RWPE1 (cell line): ENCODE results near the gene DHX40.

Experiments used
- CTCF ChIA-PET: fragments of 350-600 bp; sonication (Branson Sonifier 250); formaldehyde crosslinking; extraction: SDS; loops from one replicate; lab custom pipeline; 2021; lab: Yijun Ruan, JAX
- POLR2A ChIA-PET: fragments of 400-600 bp; formaldehyde crosslinking; extraction: SDS; loops from one replicate; lab custom pipeline; 2020; ENCODE audit warnings: antibody characterized with exemption; ENCODE audit not compliant: low non-redundant PET; lab: Yijun Ruan, JAX
- DNase-seq: peaks from one replicate; pipeline ENCODE4 v3.0.0; 2012; ENCODE audit warnings: low spot score
- H3K27ac ChIP-seq: fragments of 450-650 bp; 2 replicates; pipeline ENCODE4 v1.5.1; 2017
- CTCF ChIP-seq: fragments of 450-650 bp; conservative IDR thresholded peaks from 2 replicates; pipeline ENCODE4 v1.5.1; 2017; ENCODE audit warnings: low read depth, mild to moderate bottlenecking

Gene DHX40

GRCh38 chr17:59623151-59623550 is 57.7 kb downstream of the DHX40 start:
- no peak overlapping the region for H3K27ac ChIP-seq
- POLR2A ChIA-PET, result no interaction called here
- TF ChIP-seq CTCF, result no peak
- DNase-seq, result no peak
- CTCF ChIA-PET, result no interaction called here

- TF ChIP-seq CTCF, result no peak
- ChIA-PET POLR2A (no interaction called here), CTCF (interaction anchor here (0.5 to 0.6 kb wide), 2 partner anchors 104 to 148 kb away, joined by 4 to 7 read pairs; no protein-coding TSS in a partner anchor)
- H3K27ac ChIP-seq, result no peak overlapping the region
- DNase-seq, result no peak
Observed at GRCh38 chr17:59626756-59627155, 61.3 kb downstream of the DHX40 start.

- no peak overlapping the region for H3K27ac ChIP-seq
- DNase-seq, result no peak
- TF ChIP-seq CTCF, result no peak
- ChIA-PET POLR2A (no interaction called here), CTCF (no interaction called here)
Observed at GRCh38 chr17:59627274-59627673, 61.9 kb downstream of the DHX40 start.

GRCh38 chr17:59627770-59628171 is 62.4 kb downstream of the DHX40 start:
- no peak for TF ChIP-seq CTCF
- ChIA-PET POLR2A (no interaction called here), CTCF (no interaction called here)
- no peak overlapping the region for H3K27ac ChIP-seq
- no peak for DNase-seq

- H3K27ac ChIP-seq, result no peak overlapping the region
- TF ChIP-seq CTCF, result no peak
- DNase-seq, result no peak
- POLR2A ChIA-PET, result no interaction called here
- CTCF ChIA-PET, result no interaction called here
Observed at GRCh38 chr17:59629174-59629573, 63.8 kb downstream of the DHX40 start.

DNA sequence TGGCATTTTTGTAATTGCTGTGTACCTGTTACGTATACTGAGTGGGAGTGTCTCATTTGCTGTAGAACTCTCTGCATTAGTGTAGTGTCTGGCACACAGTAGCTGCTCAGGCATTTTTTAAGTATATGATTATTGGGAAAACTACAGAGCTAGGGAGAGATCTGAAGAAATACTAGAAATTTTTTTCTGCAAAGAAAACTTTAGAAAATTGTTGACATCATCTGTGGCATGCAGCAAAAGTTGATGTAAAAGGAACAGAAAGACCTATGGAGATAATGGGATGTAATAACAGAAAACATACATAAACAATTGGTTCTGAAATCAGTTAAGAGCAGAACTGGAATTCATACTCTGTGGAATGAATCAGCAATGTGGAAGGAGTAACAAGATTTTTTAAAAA is 65.9 kb downstream of the DHX40 start:
- POLR2A ChIA-PET, result interaction anchor here (0.6 kb wide), 1 partner anchor 11 kb away, joined by 3 read pairs; the partner anchor contains the start of gene CLTC
- no peak for TF ChIP-seq CTCF
- no peak overlapping the region for H3K27ac ChIP-seq
- no peak for DNase-seq
- CTCF ChIA-PET, result no interaction called here
